ENCODE data around the gene MAPKAP1. TPM values are rescaled to one million over a fixed set of nuclear protein-coding genes. Genes with fewer than 3 reads are reported as not detected.
A peak's percentile ranks its signal among the peaks of the same experiment; 100 is the strongest.

The MAPKAP1 gene
- polyA plus RNA-seq, 3 donors = 39.9 to 57.5 (median 44.1) TPM

GRCh38 chr9:125637241-125637640, 69.8 kb downstream of the MAPKAP1 start:
- intact Hi-C loops (cut with micrococcal nuclease) = no loop called here

GRCh38 chr9:125635888-125636287, 71.1 kb downstream of the MAPKAP1 start:
- Mint-ChIP-seq H3K27me3 (ENCODE audit: low read depth in 3 of 3) (no peaks in the 10 kb centered on the region), H3K4me1 (peaks cover 66% of the 10 kb centered on the region), H3K4me3 (no peak overlapping the region), H3K9me3 (peaks cover 0 to 2% (median 0%) of the 10 kb centered on the region in 7 donors), H3K36me3 (peaks cover 9 to 18% of the 10 kb centered on the region in 2 donors), H3K27ac (peak overlapping the region in 4 of 7 donors; percentile 17 to 61 (median 30))
- no peak overlapping the region for H2AFZ ChIP-seq (ENCODE audit: insufficient read depth, low read depth, low read length, poor library complexity, severe bottlenecking)
- H3K9ac ChIP-seq (ENCODE audit: insufficient read depth, low read length, poor library complexity, severe bottlenecking) = no peak overlapping the region
- H3K27me3 ChIP-seq (ENCODE audit: control insufficient read depth in 2 of 2, insufficient read depth in 2 of 2, low read length in 2 of 2) = no peaks in the 10 kb centered on the region
- H4K20me1 ChIP-seq (ENCODE audit: insufficient read depth, low read length) = peaks cover 10% of the 10 kb centered on the region
- H3K4me1 ChIP-seq (ENCODE audit: control insufficient read depth in 1 of 2, insufficient read depth in 2 of 2, low read length in 2 of 2) = peaks cover 44 to 53% of the 10 kb centered on the region in 2 donors
- intact Hi-C loops (cut with micrococcal nuclease) = no loop called here
- DNase-seq = no peak
- H3K36me3 ChIP-seq (replicated peaks in 1 of 2; ENCODE audit: control insufficient read depth in 1 of 2, insufficient read depth in 2 of 2, low read length in 2 of 2) = no peaks in the 10 kb centered on the region
- no peaks in the 10 kb centered on the region for H3K9me3 ChIP-seq (replicated peaks in 1 of 2; ENCODE audit: control insufficient read depth in 1 of 2, insufficient read depth in 1 of 2, low read length in 2 of 2)
- no peak overlapping the region for H3K4me3 ChIP-seq (replicated peaks in 1 of 3; ENCODE audit: low read depth in 2 of 3, low read length in 3 of 3)
- H3K79me2 ChIP-seq (ENCODE audit: insufficient read depth, low read length) = peaks cover 54% of the 10 kb centered on the region
- WGBS (ENCODE audit: insufficient coverage) = 100% methylated on average over 1 of the region's 2 CpGs
- no peak overlapping the region for H3K27ac ChIP-seq (ENCODE audit: low read depth in 1 of 2, low read length in 2 of 2)
- H3K4me2 ChIP-seq (replicated peaks; ENCODE audit: extremely low read depth, low read length, poor library complexity, severe bottlenecking) = no peak overlapping the region
- no peak for TF ChIP-seq CTCF (IDR thresholded peaks at IDR 0.05)

More at GRCh38 chr9:125637241-125637640, 69.8 kb downstream of the MAPKAP1 start:
- H3K27me3 Mint-ChIP-seq (ENCODE audit: low read depth in 3 of 3) = no peaks in the 10 kb centered on the region
- no peak overlapping the region for H3K4me3 Mint-ChIP-seq
- Histone ChIP-seq H3K4me1 (ENCODE audit: control insufficient read depth in 1 of 2, insufficient read depth in 2 of 2, low read length in 2 of 2) (peaks cover 30 to 39% of the 10 kb centered on the region in 2 donors), H3K27ac (ENCODE audit: low read depth in 1 of 2, low read length in 2 of 2) (peak overlapping the region in 1 of 2 donors; percentile 1), H3K4me3 (replicated peaks in 1 of 3; ENCODE audit: low read depth in 2 of 3, low read length in 3 of 3) (no peak overlapping the region), H3K9me3 (replicated peaks in 1 of 2; ENCODE audit: control insufficient read depth in 1 of 2, insufficient read depth in 1 of 2, low read length in 2 of 2) (no peaks in the 10 kb centered on the region), H3K27me3 (ENCODE audit: control insufficient read depth in 2 of 2, insufficient read depth in 2 of 2, low read length in 2 of 2) (no peaks in the 10 kb centered on the region), H3K4me2 (replicated peaks; ENCODE audit: extremely low read depth, low read length, poor library complexity, severe bottlenecking) (no peak overlapping the region), H3K36me3 (replicated peaks in 1 of 2; ENCODE audit: control insufficient read depth in 1 of 2, insufficient read depth in 2 of 2, low read length in 2 of 2) (no peaks in the 10 kb centered on the region), H2AFZ (ENCODE audit: insufficient read depth, low read depth, low read length, poor library complexity, severe bottlenecking) (no peak overlapping the region), H3K79me2 (ENCODE audit: insufficient read depth, low read length) (peaks cover 50% of the 10 kb centered on the region), H3K9ac (ENCODE audit: insufficient read depth, low read length, poor library complexity, severe bottlenecking) (no peak overlapping the region), H4K20me1 (ENCODE audit: insufficient read depth, low read length) (peaks cover 10% of the 10 kb centered on the region)
- DNase-seq = no peak
- peaks cover 54% of the 10 kb centered on the region for H3K4me1 Mint-ChIP-seq
- H3K27ac Mint-ChIP-seq = peak overlapping the region in 3 of 7 donors; percentile 22 to 58 (median 54)
- WGBS (ENCODE audit: insufficient coverage) = 100% methylated on average over 1 of the region's 2 CpGs
- peaks cover 0 to 2% (median 0%) of the 10 kb centered on the region in 7 donors for H3K9me3 Mint-ChIP-seq
- TF ChIP-seq CTCF (IDR thresholded peaks at IDR 0.05) = no peak
- H3K36me3 Mint-ChIP-seq = peaks cover 9 to 13% of the 10 kb centered on the region in 2 donors
